A172 (cell line): Measurements from ENCODE around the gene S100A9. TPM values are rescaled to one million over a fixed set of nuclear protein-coding genes. Genes with fewer than 3 reads are reported as not detected.
"Not testable (repeated sequence)": the region's sequence is repeated elsewhere in the genome, so short reads cannot be mapped to it uniquely, and the experiment has no call there.

Experiments used
- DNase-seq: peaks from one replicate; pipeline ENCODE4 v3.0.0-alpha.2; 2015; ENCODE audit warnings: low spot score
- total RNA-seq: library from RNA; depleted of rRNA; stranded (reverse); fragments of >200 nt; shearing (Covaris generic); gene quantifications from 2 replicates; pipeline ENCODE4 v1.2.3, GENCODE V29; 2014; rRNA removed

Gene S100A9
- total RNA-seq: not detected in 2 replicates

GRCh38 chr1:153357853-153358690 lies at the start of gene S100A9:
Gene S100A9, plus strand, starts transcription at chr1:153357854. Its CDS starts 430 bp downstream, at chr1:153358284.
- no peak for DNase-seq

GRCh38 chr1:153308540-153308939 lies 49.1 kb upstream of the S100A9 start:
- DNase-seq: no peak

GRCh38 chr1:153309441-153309840 lies 48.2 kb upstream of the S100A9 start:
- no peak for DNase-seq

GRCh38 chr1:153310526-153310925 lies 47.1 kb upstream of the S100A9 start:
- no peak for DNase-seq

GRCh38 chr1:153312570-153313186 lies 45.0 kb upstream of the S100A9 start, which contains the start of gene PGLYRP3:
Gene PGLYRP3, minus strand, starts transcription at chr1:153312952. Its CDS starts 2,287 bp downstream, at chr1:153310665.
- DNase-seq: no peak

GRCh38 chr1:153313288-153313687 lies 44.4 kb upstream of the S100A9 start:
- no peak for DNase-seq

- not testable (repeated sequence) for DNase-seq
Measured at GRCh38 chr1:153314388-153314787, 43.3 kb upstream of the S100A9 start.

- not testable (repeated sequence) for DNase-seq
Measured at GRCh38 chr1:153316013-153316412, 41.6 kb upstream of the S100A9 start.

- DNase-seq: not testable (repeated sequence)
Measured at GRCh38 chr1:153318145-153318544, 39.5 kb upstream of the S100A9 start.

- DNase-seq: no peak
Measured at GRCh38 chr1:153322568-153322967, 35.1 kb upstream of the S100A9 start.

- no peak for DNase-seq
Measured at GRCh38 chr1:153324912-153325311, 32.7 kb upstream of the S100A9 start.

GRCh38 chr1:153333902-153334301 lies 23.8 kb upstream of the S100A9 start:
- DNase-seq: no peak

- DNase-seq: no peak
Measured at GRCh38 chr1:153336650-153337049, 21.0 kb upstream of the S100A9 start.

GRCh38 chr1:153337980-153338853 lies 19.4 kb upstream of the S100A9 start:
- no peak for DNase-seq

GRCh38 chr1:153339802-153340201 lies 17.9 kb upstream of the S100A9 start:
- no peak for DNase-seq

- no peak for DNase-seq
Measured at GRCh38 chr1:153340356-153340755, 17.3 kb upstream of the S100A9 start.

GRCh38 chr1:153341431-153341934 lies 16.2 kb upstream of the S100A9 start:
- DNase-seq: no peak

- DNase-seq: no peak
Measured at GRCh38 chr1:153342178-153342577, 15.5 kb upstream of the S100A9 start.

GRCh38 chr1:153343040-153343681 lies 14.5 kb upstream of the S100A9 start:
- no peak for DNase-seq

- no peak for DNase-seq
Measured at GRCh38 chr1:153343811-153344717, 13.6 kb upstream of the S100A9 start.
